ELF-1 (cell line): Measurements from ENCODE around the gene NGEF.
A peak's percentile ranks its signal among the peaks of the same experiment; 100 is the strongest.

Experiments used
- DNase-seq: peaks from one replicate; pipeline ENCODE4 v3.0.0-alpha.2; 2016; ENCODE audit warnings: low read depth, low spot score

Gene NGEF

GRCh38 chr2:233042549-233042948 lies 29.5 kb upstream of the NGEF start:
- no peak for DNase-seq

- DNase-seq = no peak
Measured at GRCh38 chr2:233041722-233042323, 28.8 kb upstream of the NGEF start.

GRCh38 chr2:233040571-233040970 lies 27.5 kb upstream of the NGEF start:
- no peak for DNase-seq

- no peak for DNase-seq
Measured at GRCh38 chr2:233039846-233040530, 26.9 kb upstream of the NGEF start.

- no peak for DNase-seq
Measured at GRCh38 chr2:233039212-233039845, 26.3 kb upstream of the NGEF start.

- DNase-seq = no peak
Measured at GRCh38 chr2:233037078-233037477, 24.0 kb upstream of the NGEF start.

- no peak for DNase-seq
Measured at GRCh38 chr2:233036162-233036838, 23.2 kb upstream of the NGEF start.

GRCh38 chr2:233035426-233036161 lies 22.5 kb upstream of the NGEF start:
- DNase-seq = no peak

- no peak for DNase-seq
Measured at GRCh38 chr2:233034091-233034882, 21.2 kb upstream of the NGEF start.

GRCh38 chr2:233033672-233034071 lies 20.6 kb upstream of the NGEF start:
- DNase-seq = no peak

GRCh38 chr2:233032551-233033320 lies 19.7 kb upstream of the NGEF start, which contains the start of gene NEU2:
TSS of gene NEU2 (plus strand) at chr2:233032672. CDS start at chr2:233032672, 0 bp downstream.
- no peak for DNase-seq

GRCh38 chr2:233031556-233032500 lies 18.8 kb upstream of the NGEF start:
- DNase-seq = peak; percentile 64

- DNase-seq = no peak
Measured at GRCh38 chr2:233029321-233029720, 16.3 kb upstream of the NGEF start.

GRCh38 chr2:233026198-233026813 lies 13.2 kb upstream of the NGEF start:
- peak; percentile 30 for DNase-seq

- DNase-seq = peak; percentile 13
Measured at GRCh38 chr2:233025706-233026105, 12.7 kb upstream of the NGEF start.

- no peak for DNase-seq
Measured at GRCh38 chr2:233023761-233024410, 10.8 kb upstream of the NGEF start.

- no peak for DNase-seq
Measured at GRCh38 chr2:233023007-233023760, 10.1 kb upstream of the NGEF start.
